Motor neuron (in vitro differentiated cells): ENCODE results near the gene RPL41. TPM values are rescaled to one million over a fixed set of nuclear protein-coding genes. Genes with fewer than 3 reads are reported as not detected.
A peak's percentile ranks its signal among the peaks of the same experiment; 100 is the strongest.

Experiments
- ATAC-seq, 8 experiments: fragments of 200-7000 bp; cut with Tn5 transposase; replicated peaks in 6 of 8; 2 replicates each; pipeline ENCODE4 v1.8.0; 2021; ENCODE audit warnings: mild to moderate bottlenecking in 8 of 8, moderate library complexity in 8 of 8
- H3K27ac ChIP-seq, 2 donors: fragments of 250-450 bp; sonication (Bioruptor Pico); 2 replicates each; pipeline ENCODE4 v1.9.0; 2021; ENCODE audit warnings: antibody characterized with exemption in 2 of 2, mild to moderate bottlenecking in 2 of 2, moderate library complexity in 1 of 2
- H3K4me1 ChIP-seq, 2 donors: fragments of 250-450 bp; sonication (Bioruptor Pico); replicated peaks in 1 of 2; 2 replicates each; pipeline ENCODE4 v1.6.1; 2021; ENCODE audit warnings: antibody characterized with exemption in 2 of 2, mild to moderate bottlenecking in 2 of 2, moderate library complexity in 1 of 2
- H3K4me3 ChIP-seq, 5 donors: fragments of 250-450 bp; sonication (Bioruptor Pico); 2 replicates each; pipeline ENCODE4 v1.9.0; 2021; ENCODE audit warnings: antibody characterized with exemption in 5 of 5, mild to moderate bottlenecking in 5 of 5, moderate library complexity in 4 of 5
- WGBS, 10 experiments: fragments of 450-650 bp; shearing (Covaris generic); methylation state at CpG; one replicate each; pipeline ENCODE4 v1.0.0; 2022; 5-methylcytosine and 5-hydroxymethylcytosine counted together
- in situ Hi-C, 9 experiments: fragments of 400-800 bp; cut with MboI; loops; one replicate each; pipeline ENCODE4 v1.15.0; 2021; ENCODE audit warnings: low sequenced_read_pairs in 9 of 9, low pct_unique_long_range_greater_than_20kb in 2 of 9; ENCODE audit not compliant: unreplicated experiment in 9 of 9
- total RNA-seq, 8 experiments: library from RNA; unstranded; fragments of 300-600 nt; gene quantifications; 2 replicates each; pipeline versions ENCODE4 v1.2.3 to v1.2.4, GENCODE V29; 2022

Gene RPL41
- total RNA-seq, 8 experiments from 2014 or later: 2,948 to 7,132 (median 5,415) TPM

- in situ Hi-C loops: no loop called here
- ATAC-seq: no peak
- Histone ChIP-seq H3K4me3 (no peak overlapping the region), H3K4me1 (peaks cover 4% of the 10 kb centered on the region in 2 donors), H3K27ac (no peak overlapping the region)
- 55 to 97% (median 82%) methylated on average over 2 to 10 of the region's 15 CpGs; no CpG with 5 or more reads in 2 of the 10 experiments for WGBS, 10 experiments
Observed at GRCh38 chr12:56084958-56085543, 31.4 kb upstream of the RPL41 start.

DNA sequence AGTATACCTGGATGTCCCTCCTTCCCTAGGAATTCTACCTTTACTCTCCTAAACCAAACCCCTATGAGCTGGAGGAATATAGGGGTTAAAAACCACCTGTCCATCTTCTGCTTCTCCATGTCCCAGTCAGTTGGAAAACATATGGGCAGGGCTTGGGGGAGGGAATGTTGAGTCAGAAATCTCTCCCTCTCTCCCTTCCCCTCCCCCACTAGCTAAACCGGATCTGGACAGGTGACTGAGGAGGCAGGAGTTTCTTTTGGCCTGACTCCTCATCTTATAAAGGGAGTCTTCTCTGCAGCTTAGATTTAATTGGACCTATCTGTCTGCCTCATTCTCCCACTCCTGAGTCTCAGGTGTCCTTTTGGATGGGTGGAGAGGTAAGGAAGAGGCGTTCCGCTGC lies 30.3 kb upstream of the RPL41 start:
- in situ Hi-C loops: no loop called here
- Histone ChIP-seq H3K27ac (no peak overlapping the region), H3K4me3 (no peak overlapping the region), H3K4me1 (no peaks in the 10 kb centered on the region)
- no peak for ATAC-seq
- 67 to 100% (median 86%) methylated on average over 1 to 3 of the region's 3 CpGs; no CpG with 5 or more reads in 6 of the 10 experiments for WGBS, 10 experiments

DNA sequence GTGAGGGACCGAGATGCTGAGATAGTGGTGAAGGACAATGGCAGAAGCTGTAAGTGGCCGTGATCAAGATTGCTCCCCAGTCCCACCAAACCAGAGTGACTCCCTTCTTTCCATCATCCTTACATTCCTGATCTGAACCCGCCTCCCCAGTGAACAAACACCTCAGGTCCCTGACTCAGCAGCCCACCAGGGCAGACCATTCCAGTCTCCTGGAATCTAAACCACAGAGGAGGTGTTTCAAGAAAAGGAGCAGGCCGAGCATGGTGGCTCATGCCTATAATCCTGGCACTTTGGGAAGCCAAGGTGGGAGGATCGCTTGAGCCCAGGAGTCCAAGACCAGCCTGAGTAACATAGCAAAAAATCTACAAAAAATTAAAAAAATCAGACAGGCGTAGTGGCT lies 29.8 kb upstream of the RPL41 start:
- Histone ChIP-seq H3K4me3 (no peak overlapping the region), H3K27ac (no peak overlapping the region), H3K4me1 (no peaks in the 10 kb centered on the region)
- in situ Hi-C loops: no loop called here
- 60 to 100% (median 83%) methylated on average over 1 to 4 of the region's 6 CpGs; no CpG with 5 or more reads in 3 of the 10 experiments for WGBS, 10 experiments
- ATAC-seq: no peak

DNA sequence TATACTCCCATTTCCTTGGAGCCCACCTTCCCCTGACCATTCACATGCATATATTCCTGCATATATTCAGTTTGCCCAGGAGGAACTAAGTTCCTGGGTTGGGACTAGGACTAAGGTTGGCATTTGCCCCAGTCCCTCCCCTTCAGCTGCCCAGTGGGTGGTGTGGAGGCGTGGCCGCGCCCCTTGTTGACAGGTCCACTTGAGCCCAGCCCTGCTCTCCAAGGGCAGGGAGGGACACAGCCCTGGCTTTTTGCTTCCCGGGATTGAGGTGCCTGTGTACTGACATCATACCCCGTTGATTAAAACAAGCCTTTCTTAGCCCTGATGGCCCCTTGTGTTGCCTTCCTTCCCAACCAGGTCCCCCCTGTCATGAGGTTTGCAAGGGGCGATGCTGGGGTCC lies 29.2 kb upstream of the RPL41 start:
- H3K27ac ChIP-seq: no peak overlapping the region
- H3K4me3 ChIP-seq: no peak overlapping the region
- WGBS, 10 experiments: 29 to 100% (median 86%) methylated on average over 1 to 4 of the region's 6 CpGs; no CpG with 5 or more reads in 6 of the 10 experiments
- H3K4me1 ChIP-seq: no peaks in the 10 kb centered on the region
- in situ Hi-C loops: no loop called here
- peak in 3 of 8 experiments; percentile 92 to 95 (median 92) for ATAC-seq

GRCh38 chr12:56097738-56098137 lies 18.7 kb upstream of the RPL41 start:
- in situ Hi-C loops: no loop called here
- H3K27ac ChIP-seq: no peak overlapping the region
- ATAC-seq: no peak
- 60 to 95% (median 86%) methylated on average over 1 to 6 of the region's 6 CpGs; no CpG with 5 or more reads in 5 of the 10 experiments for WGBS, 10 experiments
- H3K4me1 ChIP-seq: no peaks in the 10 kb centered on the region
- H3K4me3 ChIP-seq: no peak overlapping the region

- in situ Hi-C loops: no loop called here
- Histone ChIP-seq H3K4me3 (no peak overlapping the region), H3K27ac (no peak overlapping the region), H3K4me1 (peaks cover 5% of the 10 kb centered on the region in 2 donors)
- no peak for ATAC-seq
- WGBS, 10 experiments: 20 to 100% (median 80%) methylated on average over 1 to 3 of the region's 3 CpGs; no CpG with 5 or more reads in 5 of the 10 experiments
Observed at GRCh38 chr12:56098592-56098991, 17.8 kb upstream of the RPL41 start.

- H3K4me1 ChIP-seq: peaks cover 5% of the 10 kb centered on the region in 2 donors
- no peak overlapping the region for H3K27ac ChIP-seq
- in situ Hi-C loops: no loop called here
- WGBS, 10 experiments: 73 to 100% (median 89%) methylated on average over 1 to 4 of the region's 4 CpGs; no CpG with 5 or more reads in 4 of the 10 experiments
- no peak overlapping the region for H3K4me3 ChIP-seq
- ATAC-seq: no peak
Observed at GRCh38 chr12:56099787-56100186, 16.6 kb upstream of the RPL41 start.

- ATAC-seq: no peak
- Histone ChIP-seq H3K4me3 (no peak overlapping the region), H3K4me1 (peaks cover 10 to 13% of the 10 kb centered on the region in 2 donors), H3K27ac (no peak overlapping the region)
- in situ Hi-C loops: no loop called here
- WGBS, 10 experiments: 73 to 100% (median 90%) methylated on average over 1 to 13 of the region's 14 CpGs
Observed at GRCh38 chr12:56101045-56101444, 15.4 kb upstream of the RPL41 start.

- Histone ChIP-seq H3K27ac (no peak overlapping the region), H3K4me1 (peaks cover 12 to 14% of the 10 kb centered on the region in 2 donors), H3K4me3 (no peak overlapping the region)
- no peak for ATAC-seq
- 100% methylated on average over 1 of the region's 1 CpG; no CpG with 5 or more reads in 5 of the 10 experiments for WGBS, 10 experiments
- in situ Hi-C loops: no loop called here
Observed at GRCh38 chr12:56102683-56103065, 13.8 kb upstream of the RPL41 start.

GRCh38 chr12:56103066-56103711 lies 13.2 kb upstream of the RPL41 start:
- 26 to 100% (median 80%) methylated on average over 1 to 6 of the region's 6 CpGs for WGBS, 10 experiments
- in situ Hi-C loops: no loop called here
- Histone ChIP-seq H3K4me1 (peaks cover 12 to 14% of the 10 kb centered on the region in 2 donors), H3K27ac (no peak overlapping the region), H3K4me3 (peak overlapping the region; percentile 64 to 71 (median 69))
- no peak for ATAC-seq

- Histone ChIP-seq H3K4me3 (peak overlapping the region; percentile 64 to 71 (median 69)), H3K27ac (peak overlapping the region; percentile 28 to 42), H3K4me1 (peaks cover 12 to 14% of the 10 kb centered on the region in 2 donors)
- WGBS, 10 experiments: 0 to 6% (median 3%) methylated on average over 1 to 6 of the region's 8 CpGs; no CpG with 5 or more reads in 3 of the 10 experiments
- in situ Hi-C loops: no loop called here
- ATAC-seq: no peak
Observed at GRCh38 chr12:56103823-56104108, 12.7 kb upstream of the RPL41 start.

GRCh38 chr12:56104109-56104814 lies 12.2 kb upstream of the RPL41 start, which contains the start of gene PA2G4:
Gene PA2G4, plus strand, starts transcription at chr12:56104559. Its CDS starts 179 bp downstream, at chr12:56104738.
- Histone ChIP-seq H3K4me1 (peaks cover 12 to 14% of the 10 kb centered on the region in 2 donors), H3K27ac (peak within 1 kb of the TSS; percentile 46 to 63), H3K4me3 (peak within 1 kb of the TSS; percentile 64 to 71 (median 69))
- in situ Hi-C loops: no loop called here
- peak; percentile 91 to 97 (median 96) for ATAC-seq
- WGBS, 10 experiments: 0 to 2% (median 1%) methylated on average over 2 to 12 of the region's 60 CpGs; no CpG with 5 or more reads in 6 of the 10 experiments
